HG02885 (cell line): ENCODE data around the gene DEFB124.
"Not testable (repeated sequence)": the region's sequence is repeated elsewhere in the genome, so short reads cannot be mapped to it uniquely, and the experiment has no call there.

ENCODE experiments used
- ATAC-seq: cut with Tn5 transposase; IDR thresholded peaks from one replicate; pipeline ENCODE4 v1.9.1; 2021; ENCODE audit warnings: mild to moderate bottlenecking; ENCODE audit not compliant: unreplicated experiment, poor library complexity

The DEFB124 gene

GRCh38 chr20:31474758-31475427 lies at the start of gene DEFB124, which contains the start of gene REM1:
TSS of gene DEFB124 (minus strand) at chr20:31475127. CDS start at chr20:31473013, 2,114 bp downstream.
TSS of gene REM1 (plus strand) at chr20:31475288. CDS start at chr20:31476446, 1,158 bp downstream.
- ATAC-seq, result no peak

DNA sequence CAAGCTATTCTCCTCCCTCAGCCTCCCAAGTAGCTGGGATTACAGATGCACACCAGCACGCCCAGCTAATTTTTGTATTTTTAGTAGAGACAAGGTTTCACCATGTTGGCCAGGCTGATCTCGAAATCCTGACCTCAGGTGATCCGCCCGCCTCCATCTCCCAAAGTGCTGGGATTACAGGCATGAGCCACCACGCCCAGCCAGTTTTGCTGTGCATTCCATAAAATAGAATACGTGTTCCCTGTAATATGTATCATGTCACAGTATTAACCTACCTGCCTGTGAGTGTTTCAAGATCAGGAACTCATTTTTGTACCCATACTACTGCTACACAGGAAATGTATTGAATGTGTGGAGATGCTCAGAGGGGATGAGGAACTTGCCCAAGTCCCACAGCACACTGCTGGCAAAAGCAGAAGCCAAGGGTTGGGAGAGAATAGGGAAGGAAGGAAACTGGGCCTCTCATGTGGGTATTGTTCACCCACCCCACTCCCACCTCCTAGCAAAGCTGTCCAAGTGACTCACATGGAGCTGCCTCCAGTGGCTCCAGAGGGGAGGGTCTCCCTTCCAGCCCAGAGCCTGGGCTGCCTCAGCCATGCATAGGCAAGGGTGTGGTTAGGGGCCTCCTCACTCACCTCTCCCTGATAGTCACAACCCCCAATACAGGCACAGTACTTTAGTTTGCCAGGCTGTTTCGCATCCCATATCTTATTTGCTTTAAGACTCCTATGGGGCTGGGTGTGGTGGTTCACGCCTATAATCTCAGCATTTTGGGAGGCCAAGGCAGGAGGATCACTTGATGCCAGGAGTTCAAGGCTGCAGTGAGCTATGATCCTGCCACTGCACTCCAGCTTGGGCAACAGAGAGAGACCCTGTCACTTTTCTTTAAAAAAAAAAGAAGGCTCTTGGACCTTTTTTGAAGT lies 48.7 kb upstream of the DEFB124 start:
- no peak for ATAC-seq

DNA sequence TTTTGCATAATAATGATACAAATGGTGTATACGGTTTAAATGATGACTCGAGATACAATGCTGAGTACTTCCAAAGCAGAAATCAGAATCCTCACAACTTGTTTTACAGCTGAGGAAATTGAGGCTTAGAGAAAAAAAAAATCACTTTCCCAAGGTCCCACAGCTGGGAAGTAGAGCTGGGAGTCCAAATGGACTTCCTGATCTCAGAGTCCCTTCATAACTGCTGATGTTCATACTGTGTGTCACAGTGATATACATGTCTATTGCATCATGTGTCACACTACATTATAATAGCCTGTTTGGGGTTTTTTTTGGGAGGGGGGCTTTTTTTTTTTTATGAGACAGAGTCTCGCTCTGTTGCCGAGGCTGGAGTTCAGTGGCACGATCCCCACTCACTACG lies 47.8 kb upstream of the DEFB124 start:
- ATAC-seq, result no peak

GRCh38 chr20:31521267-31521666 lies 46.3 kb upstream of the DEFB124 start:
- ATAC-seq, result not testable (repeated sequence)

GRCh38 chr20:31517373-31517772 lies 42.4 kb upstream of the DEFB124 start:
- no peak for ATAC-seq

GRCh38 chr20:31516651-31517050 lies 41.7 kb upstream of the DEFB124 start:
- no peak for ATAC-seq

DNA sequence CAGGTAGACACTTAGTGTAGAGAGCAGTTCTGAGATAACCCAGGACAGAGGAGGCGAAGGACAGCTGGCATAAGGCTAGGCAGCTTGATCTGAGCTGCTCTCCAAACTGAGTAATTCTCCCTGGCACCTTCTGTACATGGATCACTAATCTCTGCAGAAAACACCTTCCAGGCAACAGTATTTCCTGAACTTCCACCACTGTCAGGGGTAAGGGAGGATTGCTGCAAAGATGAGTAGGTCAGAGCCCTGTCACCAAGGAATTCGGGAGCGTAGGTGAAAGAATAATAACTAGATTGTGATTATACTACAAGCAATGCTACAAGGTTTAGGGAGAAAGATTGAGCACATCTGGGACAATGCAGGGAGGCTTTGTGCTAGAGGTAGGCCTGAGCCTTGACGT lies 41.2 kb upstream of the DEFB124 start:
- ATAC-seq, result no peak

DNA sequence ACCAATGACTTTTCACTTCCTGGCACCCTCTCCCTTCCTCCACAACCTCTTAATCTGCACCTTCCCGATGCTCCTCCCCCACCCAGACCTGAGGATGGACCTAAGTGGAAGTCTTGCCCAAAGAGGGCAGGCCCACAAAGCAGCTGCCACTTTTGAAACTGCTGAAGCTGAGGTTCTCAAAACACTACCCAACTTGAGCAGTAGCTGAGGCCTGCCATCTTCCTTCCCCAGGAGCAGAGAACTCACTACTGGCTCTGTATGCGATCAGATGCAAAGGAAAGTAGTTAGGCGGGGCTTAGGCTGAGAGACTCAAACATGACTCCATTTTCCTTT lies 40.8 kb upstream of the DEFB124 start:
- ATAC-seq, result no peak

- ATAC-seq, result no peak
These were observed 40.3 kb upstream of the DEFB124 start for GRCh38 chr20:31515072-31515774.

DNA sequence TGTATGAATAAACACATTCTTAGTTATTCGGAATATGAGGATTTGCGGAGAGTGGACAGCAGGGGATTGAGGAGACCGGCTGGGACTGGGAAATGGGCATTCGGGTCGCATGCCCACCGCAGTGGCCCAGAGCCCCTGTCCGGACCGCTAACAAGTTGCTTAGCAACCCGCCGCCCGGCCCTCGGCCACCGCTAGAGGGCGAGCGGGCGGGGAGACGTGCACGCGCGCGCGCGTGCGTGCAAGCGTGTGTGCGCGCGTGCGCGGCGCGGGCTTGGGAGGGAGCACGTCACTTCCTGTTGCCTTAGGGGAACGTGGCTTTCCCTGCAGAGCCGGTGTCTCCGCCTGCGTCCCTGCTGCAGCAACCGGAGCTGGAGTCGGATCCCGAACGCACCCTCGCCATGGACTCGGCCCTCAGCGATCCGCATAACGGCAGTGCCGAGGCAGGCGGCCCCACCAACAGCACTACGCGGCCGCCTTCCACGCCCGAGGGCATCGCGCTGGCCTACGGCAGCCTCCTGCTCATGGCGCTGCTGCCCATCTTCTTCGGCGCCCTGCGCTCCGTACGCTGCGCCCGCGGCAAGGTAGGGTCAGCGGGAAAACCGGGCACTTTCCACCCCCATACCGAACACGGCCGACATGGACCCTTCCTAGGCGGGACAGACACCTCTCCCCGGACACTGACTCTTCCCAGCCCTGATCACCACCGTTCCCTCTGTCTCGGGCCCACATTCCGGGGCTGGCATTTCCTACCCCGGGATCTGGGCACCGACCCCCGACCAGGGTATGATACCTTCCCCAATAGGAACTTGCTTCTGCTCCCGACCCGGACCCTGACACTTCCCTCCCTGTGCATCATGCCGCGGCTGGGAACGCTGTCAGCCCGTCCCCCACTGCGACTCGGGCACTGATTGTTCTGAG lies 39.5 kb upstream of the DEFB124 start, which contains the start of gene HM13:
TSS of gene HM13 (plus strand) at position 289 of the 918 bp plus-strand sequence. CDS start at position 399, 110 bp downstream.
- peak; percentile 90 for ATAC-seq

DNA sequence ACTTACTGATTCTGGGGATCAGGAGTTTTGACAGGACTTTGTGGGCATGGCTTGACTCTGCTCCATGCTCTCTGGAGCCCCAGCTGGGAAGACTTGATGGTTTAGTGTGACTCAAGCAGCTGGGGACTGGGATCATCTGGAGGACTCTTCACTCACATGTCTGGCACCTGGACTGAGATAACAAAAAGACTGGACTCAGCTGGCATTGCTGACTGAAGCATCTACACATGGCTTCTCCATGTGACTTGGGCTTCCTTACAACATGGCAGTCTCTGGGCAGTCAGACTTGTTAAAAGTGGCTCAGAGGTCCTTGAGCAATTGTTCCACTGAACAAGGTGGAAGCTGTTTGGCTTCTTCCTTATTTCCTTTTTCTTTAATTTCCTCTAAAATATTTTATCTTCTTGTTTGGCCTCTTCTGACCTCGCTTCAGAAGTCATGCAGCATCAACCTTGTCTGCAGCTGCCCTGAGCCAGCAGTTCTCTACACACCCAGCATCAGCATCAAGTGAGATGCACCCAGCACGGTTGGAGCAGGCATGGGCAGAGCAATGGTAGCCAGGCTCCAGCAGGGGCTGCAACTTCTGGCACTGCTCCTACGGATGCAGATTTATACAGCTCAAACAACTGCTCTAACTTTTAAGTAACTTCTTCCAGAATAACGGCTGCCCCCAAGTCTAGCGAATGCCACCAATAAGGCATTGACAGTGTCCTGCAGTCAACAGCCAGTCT lies 33.8 kb upstream of the DEFB124 start:
- ATAC-seq, result no peak

DNA sequence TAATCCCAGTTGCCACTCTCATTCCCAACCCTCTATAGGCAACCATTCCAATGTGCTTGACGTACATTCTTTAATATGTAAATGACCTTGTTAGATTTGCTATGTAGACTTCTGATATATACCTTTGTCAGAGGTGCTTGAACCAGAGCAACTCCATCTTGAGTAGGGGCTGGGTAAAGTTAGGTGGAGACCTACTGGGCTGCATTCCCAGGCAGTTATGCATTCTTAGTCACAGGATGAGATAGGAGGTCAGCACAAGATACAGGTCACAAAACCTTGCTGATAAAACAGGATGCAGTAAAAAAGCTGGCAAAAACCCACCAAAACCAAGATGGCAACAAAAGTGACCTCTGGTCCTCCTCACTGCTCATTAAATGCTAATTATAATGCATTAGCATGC lies 31.0 kb upstream of the DEFB124 start:
- no peak for ATAC-seq

GRCh38 chr20:31502884-31503673 lies 28.2 kb upstream of the DEFB124 start:
- ATAC-seq, result peak; percentile 95

- no peak for ATAC-seq
These were observed 25.6 kb upstream of the DEFB124 start for GRCh38 chr20:31500527-31500926.

GRCh38 chr20:31497838-31498540 lies 23.1 kb upstream of the DEFB124 start:
- no peak for ATAC-seq

- ATAC-seq, result no peak
These were observed 21.9 kb upstream of the DEFB124 start for GRCh38 chr20:31496761-31497295.

DNA sequence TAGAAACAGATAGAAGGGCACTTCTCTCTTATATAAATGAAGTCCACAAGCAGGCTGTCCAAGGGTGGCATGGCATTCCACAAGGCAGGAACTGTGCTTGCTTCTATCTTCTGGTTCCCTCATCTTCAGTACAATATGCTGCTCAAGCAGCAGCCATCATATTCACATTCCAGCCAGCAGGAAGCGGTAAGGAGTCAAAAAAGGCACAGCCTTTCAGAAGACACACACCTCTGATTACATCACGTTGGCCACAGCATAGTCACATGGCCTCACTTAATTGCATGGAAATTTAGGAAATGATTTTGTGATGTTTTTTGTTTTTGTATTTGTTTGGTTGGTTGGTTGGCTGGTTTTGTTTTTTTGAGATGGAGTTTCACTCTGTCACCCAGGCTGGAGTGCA lies 19.2 kb upstream of the DEFB124 start:
- ATAC-seq, result no peak
